Measurements from ENCODE around the gene CD209. TPM values are rescaled to one million over a fixed set of nuclear protein-coding genes. Genes with fewer than 3 reads are reported as not detected.

Gene CD209
- total and polyA plus RNA-seq, 2 of the 8 experiments (the other 6 are each of a cell fraction or from before 2014, with no cell fraction given) = 0.05 to 0.22 TPM

DNA sequence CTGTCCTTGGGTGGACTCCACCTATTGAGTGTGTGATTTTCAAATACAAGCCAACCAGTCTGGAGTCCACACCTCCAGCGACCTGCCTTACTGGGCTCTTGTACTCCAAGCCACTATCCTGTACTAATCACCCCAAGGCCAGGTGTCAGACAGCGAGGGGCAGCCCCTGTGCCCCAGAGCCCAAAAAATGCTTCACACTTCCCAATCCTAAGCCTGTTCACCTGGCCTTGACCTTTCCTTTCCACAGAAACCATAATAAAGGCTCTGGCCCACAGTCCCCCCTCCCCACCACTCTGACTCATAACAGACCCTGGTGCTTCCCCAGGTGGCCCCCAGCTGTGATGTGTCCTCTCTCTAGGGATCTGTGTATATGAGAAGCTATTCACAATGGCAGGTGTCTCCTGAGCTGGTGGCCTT is 3.9 kb downstream of the CD209 start:
- ChIA-PET CTCF (ENCODE audit: partially characterized antibody) (interaction anchor here (0.7 kb wide), 1 partner anchor 21 kb away, joined by 3 read pairs; no protein-coding TSS in a partner anchor), POLR2A (ENCODE audit: partially characterized antibody) (no interaction called here)
- no peak overlapping the region for H3K14ac ChIP-seq (ENCODE audit: insufficient read length)
- peak overlapping the region; percentile 65; the same call in 1 of the 2 replicates for H2BK15ac ChIP-seq (ENCODE audit: low read length)
- no peak for FAIRE-seq
- H3K27me3 ChIP-seq (replicated peaks in 1 of 4; ENCODE audit: control insufficient read depth in 3 of 4, extremely low read depth in 1 of 4, insufficient read depth in 3 of 4, low read length in 3 of 4) = peaks cover 0 to 2% (median 0%) of the 10 kb centered on the region in 4 experiments; a peak in 1 of 7 replicates
- no peak overlapping the region for H4K91ac ChIP-seq (replicated peaks; ENCODE audit: insufficient read length, low read length)
- no peaks in the 10 kb centered on the region for H3K23me2 ChIP-seq (ENCODE audit: low read depth, low read length)
- no peaks in the 10 kb centered on the region; a peak in 1 of 4 replicates for H3K9me3 ChIP-seq (ENCODE audit: insufficient read depth in 2 of 2, low read depth in 1 of 2, low read length in 1 of 2)
- H4K5ac ChIP-seq (ENCODE audit: insufficient read length, low read depth, low read length) = no peak overlapping the region
- no peak overlapping the region for H3K56ac ChIP-seq (replicated peaks; ENCODE audit: insufficient read length, low read depth, low read length)
- no peaks in the 10 kb centered on the region for H3K79me2 ChIP-seq (ENCODE audit: control insufficient read depth in 1 of 2, insufficient read depth in 2 of 2, low read length in 2 of 2)
- no peak overlapping the region for H3K4me2 ChIP-seq (ENCODE audit: insufficient read depth in 1 of 2, low read depth in 2 of 2, low read length in 2 of 2)
- no peak overlapping the region for H3K18ac ChIP-seq (ENCODE audit: extremely low read depth, low read length)
- no peak for DNase-seq (ENCODE audit: low read depth in 1 of 2, low spot score in 2 of 2)
- H3K27ac ChIP-seq (ENCODE audit: low read depth, low read length) = no peak overlapping the region
- H4K20me1 ChIP-seq (replicated peaks in 1 of 2; ENCODE audit: control insufficient read depth in 1 of 2, insufficient read depth in 2 of 2, low read length in 2 of 2) = no peaks in the 10 kb centered on the region
- 85% methylated on average over 2 of the region's 2 CpGs; no CpG with 5 or more reads in 1 of the 2 experiments for WGBS, 2 experiments (ENCODE audit: extremely low coverage in 1 of 2, insufficient coverage in 1 of 2, insufficient read length in 1 of 2, insufficient replicate concordance in 2 of 2, low coverage in 1 of 2, low lambda C conversion rate in 2 of 2, missing lambda C conversion rate in 1 of 2)
- H2BK120ac ChIP-seq (replicated peaks; ENCODE audit: low read depth, low read length) = no peak overlapping the region
- H3K79me1 ChIP-seq (ENCODE audit: low read depth, low read length) = no peaks in the 10 kb centered on the region
- H3K23ac ChIP-seq (ENCODE audit: insufficient read length) = no peak overlapping the region
- 0 out of 2 replicates have a peak overlapping the region, but pooled peaks have one; percentile 2 for H2BK12ac ChIP-seq (ENCODE audit: low read depth, low read length)
- peaks cover 3 to 14% (median 8%) of the 10 kb centered on the region in 4 experiments; a peak in 6 of 7 replicates for H3K4me1 ChIP-seq (replicated peaks in 1 of 4; ENCODE audit: control insufficient read depth in 3 of 4, insufficient read depth in 4 of 4, low read length in 3 of 4)
- H3K4ac ChIP-seq (replicated peaks; ENCODE audit: insufficient read length, low read depth, low read length) = no peak overlapping the region
- no peak overlapping the region for H3K4me3 ChIP-seq (ENCODE audit: extremely low read depth in 1 of 4, insufficient read depth in 2 of 4, low read depth in 3 of 4, low read length in 4 of 4)
- H2AK5ac ChIP-seq (ENCODE audit: low read depth, low read length) = peak overlapping the region; percentile 82; the same call in 1 of the 2 replicates
- H2AFZ ChIP-seq (ENCODE audit: low read length) = no peak overlapping the region
- H2BK20ac ChIP-seq (ENCODE audit: low read length) = no peak overlapping the region
- no peak overlapping the region for H4K8ac ChIP-seq (ENCODE audit: extremely low read depth, insufficient read depth, low read length)
- no peak overlapping the region for H2BK5ac ChIP-seq (ENCODE audit: low read depth, low read length)
- no peaks in the 10 kb centered on the region for H3K36me3 ChIP-seq (ENCODE audit: control insufficient read depth in 2 of 4, insufficient read depth in 4 of 4, low read length in 3 of 4)
- no peak for TF ChIP-seq JUN (IDR thresholded peaks at IDR 0.05; ENCODE audit: low read depth, low read length)
- 0 out of 2 replicates have a peak, but pooled peaks have one; percentile 16 for TF ChIP-seq JUND (IDR thresholded peaks at IDR 0.05; ENCODE audit: low read length)
- H3K9ac ChIP-seq (replicated peaks in 1 of 4; ENCODE audit: extremely low read depth in 1 of 4, low read depth in 3 of 4, low read length in 3 of 4) = no peak overlapping the region

Measured in H1 (cell line).